ENCODE data around the gene RSU1.

GRCh38 chr10:16700331-16700730, 116.9 kb downstream of the RSU1 start:
- TF ChIP-seq CTCF (IDR thresholded peaks at IDR 0.05) = no peak
- no peak for TF ChIP-seq POLR2A (IDR thresholded peaks at IDR 0.05)

Measured in tibial nerve (tissue), 3 donors.